WERI-Rb-1 (cell line): ENCODE data around the gene AGAP1.

Experiments
- DNase-seq: peaks from one replicate; pipeline ENCODE4 v3.0.0-alpha.2; 2020
- H3K27ac ChIP-seq: fragments of 250-450 bp; sonication (Bioruptor Pico); 2 replicates; pipeline ENCODE4 v1.5.1; 2020; ENCODE audit warnings: mild to moderate bottlenecking, moderate library complexity
- H3K27me3 ChIP-seq: fragments of 250-450 bp; sonication (Bioruptor Pico); 2 replicates; pipeline ENCODE4 v1.5.1; 2021; ENCODE audit warnings: mild to moderate bottlenecking, low read depth, moderate library complexity; ENCODE audit not compliant: insufficient read depth, severe bottlenecking
- H3K36me3 ChIP-seq: fragments of 250-450 bp; sonication (Bioruptor Pico); 2 replicates; pipeline ENCODE4 v1.5.1; 2020; ENCODE audit warnings: mild to moderate bottlenecking, moderate library complexity
- H3K4me3 ChIP-seq: 2 replicates; pipeline ENCODE4 v1.5.1; 2011; ENCODE audit warnings: low read depth, mild to moderate bottlenecking, control low read depth, low read length
- H3K9me3 ChIP-seq: fragments of 250-450 bp; sonication (Bioruptor Pico); 2 replicates; pipeline ENCODE4 v1.5.1; 2021; ENCODE audit warnings: mild to moderate bottlenecking, moderate library complexity; ENCODE audit not compliant: severe bottlenecking
- TF ChIP-seq, protein P1 (sequence below): IDR thresholded peaks from 2 replicates; pipeline ENCODE4 v1.5.1; 2011; ENCODE audit warnings: low read depth, mild to moderate bottlenecking, control low read depth, inconsistent platforms, low read length

The AGAP1 gene

GRCh38 chr2:235963853-235964577, 470.2 kb downstream of the AGAP1 start:
- TF ChIP-seq, protein P1, sequence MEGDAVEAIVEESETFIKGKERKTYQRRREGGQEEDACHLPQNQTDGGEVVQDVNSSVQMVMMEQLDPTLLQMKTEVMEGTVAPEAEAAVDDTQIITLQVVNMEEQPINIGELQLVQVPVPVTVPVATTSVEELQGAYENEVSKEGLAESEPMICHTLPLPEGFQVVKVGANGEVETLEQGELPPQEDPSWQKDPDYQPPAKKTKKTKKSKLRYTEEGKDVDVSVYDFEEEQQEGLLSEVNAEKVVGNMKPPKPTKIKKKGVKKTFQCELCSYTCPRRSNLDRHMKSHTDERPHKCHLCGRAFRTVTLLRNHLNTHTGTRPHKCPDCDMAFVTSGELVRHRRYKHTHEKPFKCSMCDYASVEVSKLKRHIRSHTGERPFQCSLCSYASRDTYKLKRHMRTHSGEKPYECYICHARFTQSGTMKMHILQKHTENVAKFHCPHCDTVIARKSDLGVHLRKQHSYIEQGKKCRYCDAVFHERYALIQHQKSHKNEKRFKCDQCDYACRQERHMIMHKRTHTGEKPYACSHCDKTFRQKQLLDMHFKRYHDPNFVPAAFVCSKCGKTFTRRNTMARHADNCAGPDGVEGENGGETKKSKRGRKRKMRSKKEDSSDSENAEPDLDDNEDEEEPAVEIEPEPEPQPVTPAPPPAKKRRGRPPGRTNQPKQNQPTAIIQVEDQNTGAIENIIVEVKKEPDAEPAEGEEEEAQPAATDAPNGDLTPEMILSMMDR = no peak
- H3K27ac ChIP-seq = no peak overlapping the region
- peaks cover 6% of the 10 kb centered on the region for H3K36me3 ChIP-seq
- H3K4me3 ChIP-seq = no peak overlapping the region
- no peaks in the 10 kb centered on the region for H3K9me3 ChIP-seq
- no peak for DNase-seq
- H3K27me3 ChIP-seq = no peaks in the 10 kb centered on the region

DNA sequence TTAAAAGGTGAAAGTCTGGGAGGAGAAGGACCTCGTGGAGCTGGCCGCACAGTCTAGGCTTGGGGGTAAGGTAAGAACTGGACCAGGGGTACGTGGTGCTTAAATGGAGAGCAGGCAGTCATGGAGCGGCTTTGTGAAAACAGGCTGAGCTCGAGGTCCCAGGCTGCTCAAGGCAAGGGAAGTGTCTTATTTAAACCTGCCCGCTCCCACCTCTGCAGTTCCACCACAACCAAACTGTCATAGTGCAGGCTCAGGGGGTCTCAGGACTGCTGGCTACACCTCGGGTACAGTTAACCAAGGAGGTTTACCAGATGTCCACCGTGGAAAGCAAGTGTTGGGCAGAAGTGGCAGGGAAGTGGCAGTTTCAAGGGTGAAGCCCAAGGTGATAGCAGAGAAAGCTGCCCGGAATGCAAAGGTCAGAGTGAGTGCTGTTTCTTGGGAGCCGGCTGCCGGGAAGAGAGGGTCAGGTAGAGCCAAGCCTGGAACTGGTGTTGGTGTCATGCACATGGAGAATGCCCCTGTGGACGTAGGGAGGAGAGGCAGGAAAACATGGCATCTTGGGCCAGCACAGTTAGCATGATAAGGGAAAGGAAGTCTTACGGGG, 471.0 kb downstream of the AGAP1 start:
- no peaks in the 10 kb centered on the region for H3K9me3 ChIP-seq
- TF ChIP-seq, protein P1 = no peak
- H3K36me3 ChIP-seq = peaks cover 10% of the 10 kb centered on the region

GRCh38 chr2:235966396-235966795, 472.6 kb downstream of the AGAP1 start:
- Histone ChIP-seq H3K27me3 (no peaks in the 10 kb centered on the region), H3K36me3 (peaks cover 20% of the 10 kb centered on the region), H3K9me3 (no peaks in the 10 kb centered on the region), H3K27ac (no peak overlapping the region), H3K4me3 (no peak overlapping the region)
- TF ChIP-seq, protein P1 = peak; percentile 46
- no peak for DNase-seq

More for the DNA sequence above, 471.0 kb downstream of the AGAP1 start:
- Histone ChIP-seq H3K27me3 (no peaks in the 10 kb centered on the region), H3K4me3 (no peak overlapping the region), H3K27ac (no peak overlapping the region)
- DNase-seq = no peak

DNA sequence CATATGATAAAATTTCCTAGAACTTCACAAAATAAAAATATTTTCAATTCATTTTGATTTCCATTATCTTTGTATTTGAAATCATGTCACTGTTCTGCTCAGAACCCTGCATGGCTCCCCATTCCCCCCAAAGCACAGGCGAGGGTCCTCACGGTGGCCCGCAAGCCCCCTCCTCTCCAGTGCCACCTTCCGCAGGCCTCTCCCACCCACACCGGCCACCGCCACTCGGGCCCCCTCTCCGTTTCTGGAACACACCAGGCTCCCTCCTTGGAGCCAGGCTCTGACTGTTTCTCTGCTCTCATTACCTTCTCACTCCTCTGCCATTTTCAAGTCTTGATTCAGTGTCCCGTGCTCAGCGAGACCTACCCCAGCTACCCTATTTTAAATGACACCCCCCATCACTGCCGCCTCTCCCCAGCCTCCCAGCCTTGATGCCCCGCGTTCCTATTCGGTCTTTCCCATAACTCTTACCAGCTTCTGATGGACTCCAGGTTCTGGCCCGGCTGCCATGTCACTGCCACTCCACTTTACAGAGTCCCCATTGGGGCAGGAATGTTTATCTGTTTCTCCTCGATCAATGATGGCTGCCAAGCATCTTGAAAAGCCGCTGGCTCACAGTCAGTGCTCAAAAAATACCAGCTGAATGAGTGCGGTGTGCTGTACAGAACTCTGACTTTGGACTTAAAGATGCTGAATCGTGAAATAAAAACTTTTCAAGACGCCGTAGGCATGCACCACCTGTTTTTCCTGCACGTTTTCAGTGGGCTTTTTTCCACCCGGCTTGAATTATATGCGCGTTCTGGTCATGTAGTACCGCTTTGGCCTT, 473.3 kb downstream of the AGAP1 start:
- Histone ChIP-seq H3K36me3 (peaks cover 23% of the 10 kb centered on the region), H3K27me3 (no peaks in the 10 kb centered on the region), H3K4me3 (no peak overlapping the region), H3K27ac (no peak overlapping the region), H3K9me3 (no peaks in the 10 kb centered on the region)
- TF ChIP-seq, protein P1 = no peak
- DNase-seq = no peak

DNA sequence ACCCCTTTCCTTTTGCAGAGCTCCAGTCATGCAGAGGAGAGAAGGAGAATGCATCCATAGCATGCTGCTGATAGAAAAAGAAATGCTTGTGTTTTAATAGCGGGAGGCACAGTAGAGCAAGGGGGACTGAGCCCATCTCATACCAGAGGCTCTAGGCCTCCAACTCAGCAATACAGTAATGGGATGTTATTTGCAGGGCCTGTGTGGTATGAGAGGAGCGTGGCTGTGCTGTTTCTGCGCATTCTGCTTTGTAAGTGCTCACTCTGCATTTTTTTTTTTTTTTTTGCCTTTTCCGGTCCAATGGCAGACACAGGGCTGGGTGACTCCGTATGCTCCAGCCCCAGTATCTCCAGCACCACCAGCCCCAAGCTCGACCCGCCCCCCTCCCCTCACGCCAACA, 474.3 kb downstream of the AGAP1 start:
- TF ChIP-seq, protein P1 = no peak
- H3K27me3 ChIP-seq = no peaks in the 10 kb centered on the region
- no peak for DNase-seq

More for the DNA sequence above, 474.3 kb downstream of the AGAP1 start:
- Histone ChIP-seq H3K9me3 (no peaks in the 10 kb centered on the region), H3K27ac (no peak overlapping the region), H3K36me3 (peaks cover 30% of the 10 kb centered on the region), H3K4me3 (no peak overlapping the region)
